Testis (tissue), 2 donors: ENCODE results near the gene SLC26A9.

Experiments
- POLR2A ChIP-seq: fragments of 450-650 bp; IDR thresholded peaks from one replicate; pipeline ENCODE4 v1.6.1; 2017; ENCODE audit warnings: antibody characterized with exemption, mild to moderate bottlenecking, moderate library complexity
- TF ChIP-seq, protein P1 (sequence below), 3 experiments: fragments of 450-650 bp in 2 of 3; fragments of 200-600 bp in 1 of 3; sonication (generic) in 1 of 3; IDR thresholded peaks; one replicate each; pipeline ENCODE4 v1.5.1; 2016 to 2019; ENCODE audit warnings: antibody characterized with exemption in 3 of 3, mild to moderate bottlenecking in 2 of 3, moderate library complexity in 1 of 3

GRCh38 chr1:205879974-205880373, 63.3 kb downstream of the SLC26A9 start:
- TF ChIP-seq, protein P1, sequence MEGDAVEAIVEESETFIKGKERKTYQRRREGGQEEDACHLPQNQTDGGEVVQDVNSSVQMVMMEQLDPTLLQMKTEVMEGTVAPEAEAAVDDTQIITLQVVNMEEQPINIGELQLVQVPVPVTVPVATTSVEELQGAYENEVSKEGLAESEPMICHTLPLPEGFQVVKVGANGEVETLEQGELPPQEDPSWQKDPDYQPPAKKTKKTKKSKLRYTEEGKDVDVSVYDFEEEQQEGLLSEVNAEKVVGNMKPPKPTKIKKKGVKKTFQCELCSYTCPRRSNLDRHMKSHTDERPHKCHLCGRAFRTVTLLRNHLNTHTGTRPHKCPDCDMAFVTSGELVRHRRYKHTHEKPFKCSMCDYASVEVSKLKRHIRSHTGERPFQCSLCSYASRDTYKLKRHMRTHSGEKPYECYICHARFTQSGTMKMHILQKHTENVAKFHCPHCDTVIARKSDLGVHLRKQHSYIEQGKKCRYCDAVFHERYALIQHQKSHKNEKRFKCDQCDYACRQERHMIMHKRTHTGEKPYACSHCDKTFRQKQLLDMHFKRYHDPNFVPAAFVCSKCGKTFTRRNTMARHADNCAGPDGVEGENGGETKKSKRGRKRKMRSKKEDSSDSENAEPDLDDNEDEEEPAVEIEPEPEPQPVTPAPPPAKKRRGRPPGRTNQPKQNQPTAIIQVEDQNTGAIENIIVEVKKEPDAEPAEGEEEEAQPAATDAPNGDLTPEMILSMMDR (IDR thresholded peaks at IDR 0.05): no peak
- TF ChIP-seq POLR2A: no peak
